Activated CD4-positive, alpha-beta T cell treated with anti-CD3 and anti-CD28 coated beads for 48 hours (primary cell): ENCODE measurements around the gene NECTIN4.
A peak's percentile ranks its signal among the peaks of the same experiment; 100 is the strongest.
"Not testable (repeated sequence)": the region's sequence is repeated elsewhere in the genome, so short reads cannot be mapped to it uniquely, and the experiment has no call there.

Experiments used
- DNase-seq: peaks from one replicate; pipeline ENCODE4 v3.0.0-alpha.2; 2020

Gene NECTIN4

GRCh38 chr1:161089251-161089924 lies at the start of gene NECTIN4:
Gene NECTIN4, minus strand, starts transcription at chr1:161089558. Its CDS starts 262 bp downstream, at chr1:161089296.
- no peak for DNase-seq

- no peak for DNase-seq
Measured at GRCh38 chr1:161138431-161138830, 49.1 kb upstream of the NECTIN4 start.

- no peak for DNase-seq
Measured at GRCh38 chr1:161137881-161138280, 48.5 kb upstream of the NECTIN4 start.

- DNase-seq: no peak
Measured at GRCh38 chr1:161133220-161133740, 43.9 kb upstream of the NECTIN4 start.

- DNase-seq: peak; percentile 94
Measured at GRCh38 chr1:161132410-161133219, 43.3 kb upstream of the NECTIN4 start, which contains the start of gene DEDD. Gene DEDD, minus strand, starts transcription at chr1:161132667. Its CDS starts 8,205 bp downstream, at chr1:161124462.

GRCh38 chr1:161131523-161132409 lies 42.4 kb upstream of the NECTIN4 start:
- peak; percentile 22 for DNase-seq

GRCh38 chr1:161130266-161130665 lies 40.9 kb upstream of the NECTIN4 start:
- DNase-seq: no peak

- DNase-seq: no peak
Measured at GRCh38 chr1:161128591-161129420, 39.4 kb upstream of the NECTIN4 start.

- DNase-seq: no peak
Measured at GRCh38 chr1:161127649-161128048, 38.3 kb upstream of the NECTIN4 start.

GRCh38 chr1:161122967-161123366 lies 33.6 kb upstream of the NECTIN4 start:
- no peak for DNase-seq

- no peak for DNase-seq
Measured at GRCh38 chr1:161121834-161122233, 32.5 kb upstream of the NECTIN4 start.

GRCh38 chr1:161121042-161121650 lies 31.8 kb upstream of the NECTIN4 start:
- DNase-seq: no peak

GRCh38 chr1:161119092-161119903 lies 29.9 kb upstream of the NECTIN4 start:
- peak; percentile 82 for DNase-seq

- peak; percentile 92 for DNase-seq
Measured at GRCh38 chr1:161117759-161118581, 28.6 kb upstream of the NECTIN4 start, which contains the start of the genes NIT1 and PFDN2. Gene NIT1, plus strand, starts transcription at chr1:161118105. Its CDS starts 72 bp downstream, at chr1:161118177. Gene PFDN2, minus strand, starts transcription at chr1:161118037. Its CDS starts 11 bp downstream, at chr1:161118026.

- not testable (repeated sequence) for DNase-seq
Measured at GRCh38 chr1:161115961-161116360, 26.6 kb upstream of the NECTIN4 start.

GRCh38 chr1:161115132-161115711 lies 25.9 kb upstream of the NECTIN4 start:
- DNase-seq: peak; percentile 73

- no peak for DNase-seq
Measured at GRCh38 chr1:161114556-161114955, 25.2 kb upstream of the NECTIN4 start.

GRCh38 chr1:161113915-161114314 lies 24.6 kb upstream of the NECTIN4 start:
- no peak for DNase-seq

GRCh38 chr1:161111527-161111926 lies 22.2 kb upstream of the NECTIN4 start:
- DNase-seq: no peak
